IMR-90 (cell line): ENCODE data around the gene CCDC152. TPM values are rescaled to one million over a fixed set of nuclear protein-coding genes. Genes with fewer than 3 reads are reported as not detected.

Experiments used
- ATAC-seq: fragments of 200-7000 bp; cut with Tn5 transposase; 2 replicates; pipeline ENCODE4 v1.9.1; 2020; ENCODE audit warnings: low read depth, mild to moderate bottlenecking, moderate library complexity
- BruUV-seq: library from RNA; stranded (reverse); fragments of 400-500 nt; replicated peaks from 2 replicates; lab custom pipeline; 2021; lab: Mats Ljungman, UMichigan
- CTCF ChIA-PET: fragments of 300-600 bp; formaldehyde crosslinking; extraction: SDS; loops from one replicate; lab custom pipeline; 2021; ENCODE audit warnings: antibody characterized with exemption; lab: Yijun Ruan, JAX
- POLR2A ChIA-PET: fragments of 300-600 bp; sonication (Branson Sonifier 250); formaldehyde crosslinking; loops from one replicate; lab custom pipeline; 2022; ENCODE audit warnings: antibody characterized with exemption; ENCODE audit not compliant: unreplicated experiment; lab: Charles Lee
- DNase-seq: peaks from one replicate; pipeline ENCODE4 v3.0.0; 2013
- H2AFZ ChIP-seq: replicated peaks from 2 replicates; pipeline ENCODE3; 2013; ENCODE audit warnings: low read length, mild to moderate bottlenecking; ENCODE audit not compliant: poor library complexity
- H2AK5ac ChIP-seq: 2 replicates; pipeline ENCODE4 v1.6.1; 2013; ENCODE audit warnings: low read depth, low read length, inconsistent platforms
- H2AK9ac ChIP-seq: replicated peaks from 2 replicates; pipeline ENCODE3; 2013; ENCODE audit warnings: mild to moderate bottlenecking, low read depth, low read length, moderate library complexity; ENCODE audit not compliant: poor library complexity
- H2BK120ac ChIP-seq: 2 replicates; pipeline ENCODE4 v1.6.1; 2013; ENCODE audit warnings: low read depth, low read length, inconsistent platforms
- H2BK15ac ChIP-seq: 3 replicates; pipeline ENCODE4 v1.6.1; 2013; ENCODE audit warnings: low read depth, low read length, inconsistent platforms
- H2BK20ac ChIP-seq: 2 replicates; pipeline ENCODE4 v1.6.1; 2013; ENCODE audit warnings: low read depth, mild to moderate bottlenecking, inconsistent platforms, low read length, moderate library complexity
- H2BK5ac ChIP-seq: 2 replicates; pipeline ENCODE4 v1.6.1; 2013; ENCODE audit warnings: mild to moderate bottlenecking, low read depth, low read length, inconsistent platforms; ENCODE audit not compliant: poor library complexity, severe bottlenecking
- H3K14ac ChIP-seq: replicated peaks from 2 replicates; pipeline ENCODE4 v1.6.1; 2013; ENCODE audit warnings: low read depth, low read length, inconsistent platforms
- H3K18ac ChIP-seq: 2 replicates; pipeline ENCODE4 v1.6.1; 2013; ENCODE audit warnings: low read depth, low read length, control low read depth
- H3K23ac ChIP-seq: 2 replicates; pipeline ENCODE4 v1.6.1; 2013; ENCODE audit warnings: low read depth, low read length, inconsistent platforms
- H3K27ac ChIP-seq: 2 replicates; pipeline ENCODE4 v1.5.1; 2013; ENCODE audit warnings: mild to moderate bottlenecking, control low read depth, low read length; ENCODE audit not compliant: insufficient read depth
- H3K27me3 ChIP-seq: 2 replicates; pipeline ENCODE4 v1.6.1; 2013; ENCODE audit warnings: low read length; ENCODE audit not compliant: control insufficient read depth, insufficient read depth
- H3K36me3 ChIP-seq: 2 replicates; pipeline ENCODE4 v1.6.1; 2013; ENCODE audit warnings: low read length, mixed read lengths; ENCODE audit not compliant: control insufficient read depth, insufficient read depth
- H3K4ac ChIP-seq: 2 replicates; pipeline ENCODE4 v1.6.1; 2013; ENCODE audit warnings: low read depth, low read length, inconsistent platforms
- H3K4me1 ChIP-seq: 2 replicates; pipeline ENCODE4 v1.6.1; 2013; ENCODE audit warnings: low read length, mixed read lengths; ENCODE audit not compliant: control insufficient read depth, insufficient read depth
- H3K4me2 ChIP-seq: 2 replicates; pipeline ENCODE4 v1.6.1; 2013; ENCODE audit warnings: low read depth, mild to moderate bottlenecking, control low read depth, low read length, moderate library complexity
- H3K4me3 ChIP-seq: 2 replicates; pipeline ENCODE4 v1.5.1; 2013; ENCODE audit warnings: low read depth, mild to moderate bottlenecking, control low read depth, low read length, moderate library complexity; ENCODE audit not compliant: insufficient read depth
- H3K56ac ChIP-seq: 2 replicates; pipeline ENCODE4 v1.6.1; 2013; ENCODE audit warnings: low read length, inconsistent platforms; ENCODE audit not compliant: insufficient read depth; ENCODE audit errors: extremely low read depth
- H3K79me1 ChIP-seq, 2 experiments: 2 replicates each; pipeline ENCODE4 v1.6.1; 2013; ENCODE audit warnings: low read length in 2 of 2, inconsistent platforms in 1 of 2, low read depth in 1 of 2
- H3K9ac ChIP-seq: 2 replicates; pipeline ENCODE4 v1.6.1; 2013; ENCODE audit warnings: low read depth, low read length, control low read depth
- H3K9me1 ChIP-seq: 2 replicates; pipeline ENCODE4 v1.6.1; 2013; ENCODE audit warnings: low read length, inconsistent platforms; ENCODE audit not compliant: insufficient read depth
- H3K9me3 ChIP-seq: 2 replicates; pipeline ENCODE4 v1.6.1; 2013; ENCODE audit warnings: low read length; ENCODE audit not compliant: control insufficient read depth, insufficient read depth
- H4K20me1 ChIP-seq: 2 replicates; pipeline ENCODE4 v1.6.1; 2013; ENCODE audit warnings: low read length, inconsistent platforms; ENCODE audit not compliant: insufficient read depth
- H4K5ac ChIP-seq: 2 replicates; pipeline ENCODE4 v1.6.1; 2013; ENCODE audit warnings: mild to moderate bottlenecking, low read depth, low read length, control low read depth
- H4K8ac ChIP-seq, 2 experiments: 2 replicates each; pipeline ENCODE4 v1.6.1; 2013; ENCODE audit warnings: low read depth in 2 of 2, low read length in 2 of 2, control low read depth in 1 of 2, inconsistent platforms in 1 of 2
- H4K91ac ChIP-seq: 2 replicates; pipeline ENCODE4 v1.6.1; 2013; ENCODE audit warnings: low read depth, low read length, inconsistent platforms; ENCODE audit not compliant: insufficient read depth
- MAFK ChIP-seq: IDR thresholded peaks from 2 replicates; pipeline ENCODE4 v1.6.1; 2012; ENCODE audit warnings: low read depth, low read length, improper control_type of control experiment
- MAZ ChIP-seq: IDR thresholded peaks from 2 replicates; pipeline ENCODE4 v1.6.1; 2012; ENCODE audit warnings: low read depth, mild to moderate bottlenecking, low read length, improper control_type of control experiment, moderate library complexity, borderline replicate concordance
- MXI1 ChIP-seq: IDR thresholded peaks from 2 replicates; pipeline ENCODE4 v1.6.1; 2012; ENCODE audit warnings: low read depth, mild to moderate bottlenecking, low read length, moderate library complexity, borderline replicate concordance
- NFE2L2 ChIP-seq: fragments of 150-350 bp; IDR thresholded peaks from 2 replicates; pipeline ENCODE4 v1.6.1; 2016; ENCODE audit warnings: low read depth, mild to moderate bottlenecking, low read length
- RAD21 ChIP-seq: IDR thresholded peaks from 2 replicates; pipeline ENCODE4 v1.6.1; 2012; ENCODE audit warnings: low read length, improper control_type of control experiment
- RCOR1 ChIP-seq: IDR thresholded peaks from 2 replicates; pipeline ENCODE4 v1.6.1; 2012; ENCODE audit warnings: mild to moderate bottlenecking, low read length, improper control_type of control experiment; ENCODE audit not compliant: insufficient replicate concordance
- SMC3 ChIP-seq: fragments of 150-350 bp; IDR thresholded peaks from 2 replicates; pipeline ENCODE4 v1.6.1; 2016; ENCODE audit warnings: low read depth, mild to moderate bottlenecking, antibody characterized with exemption, low read length, moderate library complexity
- dilution Hi-C: fragments of 300-500 bp; cut with HindIII; formaldehyde crosslinking; loops from one replicate; pipeline ENCODE4 v1.14.3; 2018; ENCODE audit warnings: low sequenced_read_pairs; ENCODE audit not compliant: unreplicated experiment
- in situ Hi-C: fragments of 300-500 bp; cut with MboI; formaldehyde crosslinking; loops from 3 replicates; pipeline ENCODE4 v1.14.3; 2019; ENCODE audit warnings: low sequenced_read_pairs, inconsistent platforms, mixed read lengths
- intact Hi-C: fragments of 100-400 bp; cut with micrococcal nuclease; formaldehyde crosslinking; loops from 2 replicates; pipeline ENCODE4 v1.10.0; 2022
- polyA plus RNA-seq, 3 experiments: library from polyadenylated mRNA; depleted of rRNA; stranded (reverse); fragments of >200 nt; gene quantifications; 2 replicates each; pipeline ENCODE4 v1.2.3, GENCODE V29; 2012; ENCODE audit warnings: low replicate concordance in 1 of 3
- total RNA-seq: library from RNA; depleted of rRNA; stranded (reverse); fragments of >200 nt; gene quantifications from 2 replicates; pipeline ENCODE4 v1.2.3, GENCODE V29; 2012
- TF ChIP-seq, protein P1 (sequence below): fragments of 150-350 bp; IDR thresholded peaks from 2 replicates; pipeline ENCODE4 v1.6.1; 2016; ENCODE audit warnings: low read depth, mild to moderate bottlenecking, low read length, moderate library complexity, borderline replicate concordance
- TF ChIP-seq, protein P2 (sequence below): fragments of 150-350 bp; IDR thresholded peaks from 2 replicates; pipeline ENCODE4 v1.6.1; 2017; ENCODE audit warnings: mild to moderate bottlenecking, antibody characterized with exemption, low read length, low read depth
- TF ChIP-seq, protein P3 (sequence below): conservative IDR thresholded peaks from 2 replicates; pipeline ENCODE4 v1.5.1; 2012; ENCODE audit warnings: mild to moderate bottlenecking, low read depth, low read length, improper control_type of control experiment

Gene CCDC152
- total and polyA plus RNA-seq, 2 of the 4 experiments (the other 2 are of a cell fraction): 0.87 to 0.90 TPM

DNA sequence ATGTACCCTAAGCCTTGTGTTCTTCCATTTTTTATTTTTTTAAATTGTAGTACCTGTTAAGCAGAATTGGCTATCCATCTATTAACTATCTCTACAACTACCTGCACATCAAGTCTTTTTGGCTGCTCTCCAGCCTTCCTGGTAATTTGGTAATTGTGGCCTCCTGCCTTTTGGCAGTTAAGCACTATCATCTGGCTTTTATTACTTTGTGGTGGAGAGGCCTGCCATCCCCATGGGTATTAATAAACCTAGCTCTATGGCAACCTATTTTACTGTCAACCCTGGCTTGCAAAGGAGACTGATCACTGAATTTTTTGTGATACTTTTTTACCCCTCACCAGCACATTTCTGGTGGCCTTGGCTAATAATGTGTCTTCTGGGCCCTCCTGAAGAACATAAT, 34.5 kb downstream of the CCDC152 start:
- Histone ChIP-seq H3K9me1 (no peaks in the 10 kb centered on the region), H2AFZ (no peak overlapping the region), H2BK120ac (no peak overlapping the region), H3K4me1 (no peaks in the 10 kb centered on the region), H3K79me1 (no peaks in the 10 kb centered on the region), H3K56ac (no peak overlapping the region), H3K14ac (no peak overlapping the region), H3K23ac (no peak overlapping the region), H3K4me3 (no peak overlapping the region), H3K27ac (no peak overlapping the region), H4K91ac (no peak overlapping the region), H2BK5ac (no peak overlapping the region), H3K27me3 (no peaks in the 10 kb centered on the region), H3K36me3 (no peaks in the 10 kb centered on the region), H3K18ac (no peak overlapping the region), H2AK9ac (no peak overlapping the region), H4K8ac (no peak overlapping the region), H3K4me2 (no peak overlapping the region), H3K4ac (no peak overlapping the region), H4K20me1 (no peaks in the 10 kb centered on the region), H3K9ac (no peak overlapping the region), H2BK20ac (no peak overlapping the region), H3K9me3 (no peaks in the 10 kb centered on the region), H2AK5ac (no peak overlapping the region), H4K5ac (no peak overlapping the region), H2BK15ac (no peak overlapping the region)
- no TSS peak for BruUV-seq
- POLR2A ChIA-PET: no interaction called here
- DNase-seq (no peak), ATAC-seq (no peak)
- no peak for TF ChIP-seq MXI1
- no peak for TF ChIP-seq MAZ
- TF ChIP-seq MAFK: no peak
- no peak for TF ChIP-seq RAD21
- TF ChIP-seq RCOR1: no peak
- no peak for TF ChIP-seq SMC3
- no peak for TF ChIP-seq NFE2L2
- TF ChIP-seq, protein P1, sequence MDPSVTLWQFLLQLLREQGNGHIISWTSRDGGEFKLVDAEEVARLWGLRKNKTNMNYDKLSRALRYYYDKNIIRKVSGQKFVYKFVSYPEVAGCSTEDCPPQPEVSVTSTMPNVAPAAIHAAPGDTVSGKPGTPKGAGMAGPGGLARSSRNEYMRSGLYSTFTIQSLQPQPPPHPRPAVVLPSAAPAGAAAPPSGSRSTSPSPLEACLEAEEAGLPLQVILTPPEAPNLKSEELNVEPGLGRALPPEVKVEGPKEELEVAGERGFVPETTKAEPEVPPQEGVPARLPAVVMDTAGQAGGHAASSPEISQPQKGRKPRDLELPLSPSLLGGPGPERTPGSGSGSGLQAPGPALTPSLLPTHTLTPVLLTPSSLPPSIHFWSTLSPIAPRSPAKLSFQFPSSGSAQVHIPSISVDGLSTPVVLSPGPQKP: no peak
- TF ChIP-seq, protein P2, sequence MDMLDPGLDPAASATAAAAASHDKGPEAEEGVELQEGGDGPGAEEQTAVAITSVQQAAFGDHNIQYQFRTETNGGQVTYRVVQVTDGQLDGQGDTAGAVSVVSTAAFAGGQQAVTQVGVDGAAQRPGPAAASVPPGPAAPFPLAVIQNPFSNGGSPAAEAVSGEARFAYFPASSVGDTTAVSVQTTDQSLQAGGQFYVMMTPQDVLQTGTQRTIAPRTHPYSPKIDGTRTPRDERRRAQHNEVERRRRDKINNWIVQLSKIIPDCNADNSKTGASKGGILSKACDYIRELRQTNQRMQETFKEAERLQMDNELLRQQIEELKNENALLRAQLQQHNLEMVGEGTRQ: no peak
- TF ChIP-seq, protein P3, sequence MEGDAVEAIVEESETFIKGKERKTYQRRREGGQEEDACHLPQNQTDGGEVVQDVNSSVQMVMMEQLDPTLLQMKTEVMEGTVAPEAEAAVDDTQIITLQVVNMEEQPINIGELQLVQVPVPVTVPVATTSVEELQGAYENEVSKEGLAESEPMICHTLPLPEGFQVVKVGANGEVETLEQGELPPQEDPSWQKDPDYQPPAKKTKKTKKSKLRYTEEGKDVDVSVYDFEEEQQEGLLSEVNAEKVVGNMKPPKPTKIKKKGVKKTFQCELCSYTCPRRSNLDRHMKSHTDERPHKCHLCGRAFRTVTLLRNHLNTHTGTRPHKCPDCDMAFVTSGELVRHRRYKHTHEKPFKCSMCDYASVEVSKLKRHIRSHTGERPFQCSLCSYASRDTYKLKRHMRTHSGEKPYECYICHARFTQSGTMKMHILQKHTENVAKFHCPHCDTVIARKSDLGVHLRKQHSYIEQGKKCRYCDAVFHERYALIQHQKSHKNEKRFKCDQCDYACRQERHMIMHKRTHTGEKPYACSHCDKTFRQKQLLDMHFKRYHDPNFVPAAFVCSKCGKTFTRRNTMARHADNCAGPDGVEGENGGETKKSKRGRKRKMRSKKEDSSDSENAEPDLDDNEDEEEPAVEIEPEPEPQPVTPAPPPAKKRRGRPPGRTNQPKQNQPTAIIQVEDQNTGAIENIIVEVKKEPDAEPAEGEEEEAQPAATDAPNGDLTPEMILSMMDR: no peak
- dilution Hi-C loops: no loop called here
- intact Hi-C loops: no loop called here
- in situ Hi-C loops: no loop called here
- CTCF ChIA-PET: no interaction called here
